Kidney glomerular epithelial cell (primary cell): ENCODE data around the gene OR4S2.

Experiments used
- DNase-seq: peaks from one replicate; lab custom pipeline; 2025; lab: John Stamatoyannopoulos, UW

OR4S2 gene

DNA sequence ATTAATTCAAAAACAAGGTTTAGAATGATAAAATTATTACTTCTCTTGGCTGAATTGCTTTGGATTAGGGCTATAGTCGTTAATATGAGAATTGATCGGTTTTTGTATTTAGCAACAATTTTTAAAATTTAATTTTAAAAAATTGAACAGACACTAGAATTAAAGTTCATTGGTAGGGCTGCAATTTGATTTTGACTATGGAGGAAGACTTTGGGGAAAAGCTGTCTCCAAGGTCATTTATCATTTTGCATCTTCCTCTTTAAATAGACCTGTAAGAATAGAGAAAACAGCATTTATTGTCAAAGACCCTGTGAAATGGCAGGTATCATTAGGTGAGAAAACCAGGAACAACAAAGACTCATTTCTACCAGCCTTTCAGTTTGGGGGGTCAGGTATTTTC, at the start of gene OR4S2:
Gene OR4S2, plus strand, starts transcription at position 301 of the 400 bp plus-strand sequence. CDS start 2,577 bp downstream, outside the sequence.
- no peak for DNase-seq

- DNase-seq = no peak
These were observed 40.6 kb upstream of the OR4S2 start, which contains the start of gene OR4C11 for GRCh38 chr11:55607545-55607944. Gene OR4C11 (minus strand): TSS chr11:55607645. CDS start chr11:55604373, 3,272 bp downstream.

- DNase-seq = no peak
These were observed 23.6 kb upstream of the OR4S2 start for GRCh38 chr11:55624531-55624930.

DNA sequence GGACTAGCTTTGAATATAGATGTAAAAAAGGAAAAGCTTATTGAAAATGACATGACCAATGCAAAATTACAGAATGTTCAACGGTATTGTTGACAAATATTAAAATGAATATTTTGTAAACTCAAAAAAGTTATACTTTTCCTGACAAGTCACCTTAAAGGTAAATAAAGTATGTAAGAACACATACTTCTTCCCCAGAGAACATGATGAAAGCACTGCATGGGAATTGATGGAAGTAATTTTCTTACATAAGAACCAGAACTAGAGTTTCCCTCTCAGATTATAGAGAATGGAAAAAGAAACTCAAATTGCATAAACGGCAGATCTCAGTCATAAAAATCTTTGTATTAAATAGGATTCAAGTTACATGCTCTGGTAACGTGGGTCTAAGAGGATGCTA, 13.3 kb upstream of the OR4S2 start, which contains the start of gene OR4P4:
Gene OR4P4, plus strand, starts transcription at position 301 of the 400 bp plus-strand sequence.
- DNase-seq = no peak

GRCh38 chr11:55652560-55652959, 4.4 kb downstream of the OR4S2 start:
- no peak for DNase-seq

- DNase-seq = no peak
These were observed 7.0 kb downstream of the OR4S2 start for GRCh38 chr11:55655096-55655495.

GRCh38 chr11:55658031-55658573, 10.0 kb downstream of the OR4S2 start:
- DNase-seq = no peak

DNA sequence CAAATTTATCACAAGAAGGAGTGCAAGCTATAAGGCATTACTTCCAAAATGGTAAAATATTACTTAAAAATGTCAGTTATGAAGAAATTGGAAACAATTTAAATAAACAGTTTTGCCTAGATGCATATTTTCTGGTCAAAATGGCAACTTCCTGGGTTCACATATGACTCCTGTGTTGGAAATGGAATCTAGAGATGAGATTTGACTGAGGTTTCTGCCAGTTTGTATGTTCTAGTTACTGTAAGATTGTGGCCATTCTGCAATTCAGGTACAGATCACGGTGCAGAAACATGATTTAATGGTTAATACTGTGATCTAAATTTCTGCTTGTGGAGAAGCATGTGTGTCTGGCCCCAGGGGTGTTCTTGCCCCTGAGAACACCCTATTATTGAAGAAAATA, 10.5 kb downstream of the OR4S2 start:
- DNase-seq = no peak

- DNase-seq = no peak
These were observed 13.8 kb downstream of the OR4S2 start, which contains the start of gene OR4C6 for GRCh38 chr11:55661901-55662300. Gene OR4C6 (plus strand): TSS chr11:55662201. CDS start chr11:55665167, 2,966 bp downstream.

DNA sequence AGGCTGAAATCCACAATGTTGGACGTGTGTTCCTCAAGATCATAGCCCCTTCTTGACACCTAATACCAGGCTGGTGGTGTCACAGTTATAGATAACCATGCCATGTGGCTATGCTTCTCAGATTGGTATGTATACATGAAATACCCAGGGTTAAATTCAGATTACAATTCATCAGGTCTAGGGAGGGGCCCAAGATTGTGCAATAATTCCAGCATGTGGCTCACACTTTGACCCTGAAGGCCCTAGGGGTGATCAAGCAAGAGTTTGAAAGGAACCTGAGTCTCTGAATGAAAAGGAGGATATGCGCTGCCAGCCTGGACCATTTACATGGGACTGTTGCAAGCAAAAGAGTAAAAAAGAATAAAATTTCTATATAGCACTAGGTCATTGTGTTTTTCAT, 21.2 kb downstream of the OR4S2 start:
- DNase-seq = no peak

- DNase-seq = no peak
These were observed 25.7 kb downstream of the OR4S2 start for GRCh38 chr11:55673860-55674259.

- DNase-seq = no peak
These were observed 49.7 kb downstream of the OR4S2 start for GRCh38 chr11:55697817-55698216.

- DNase-seq = no peak
These were observed 53.3 kb downstream of the OR4S2 start for GRCh38 chr11:55701429-55701828.
